T-helper 1 cell treated with Interleukin-12 subunit alpha and Interleukin-12 subunit beta and Interleukin-4 antibody, amounts not matched to agents 30 μg/mL and 1 μg/mL, for 36 hours (primary cell): ENCODE measurements around the gene SCMH1.

Experiments
- H3K27ac Mint-ChIP-seq: one replicate; pipeline ENCODE4 v1.8.0; 2021; ENCODE audit warnings: mild to moderate bottlenecking, mixed read lengths
- H3K27me3 Mint-ChIP-seq: one replicate; pipeline ENCODE4 v1.8.0; 2021; ENCODE audit warnings: low read depth, mixed read lengths
- H3K36me3 Mint-ChIP-seq: one replicate; pipeline ENCODE4 v1.8.0; 2021; ENCODE audit warnings: low read depth, mixed read lengths
- H3K4me1 Mint-ChIP-seq: one replicate; pipeline ENCODE4 v1.8.0; 2021; ENCODE audit warnings: low read depth, mixed read lengths
- H3K4me3 Mint-ChIP-seq: one replicate; pipeline ENCODE4 v1.8.0; 2021; ENCODE audit warnings: mild to moderate bottlenecking, moderate library complexity, mixed read lengths
- H3K9me3 Mint-ChIP-seq: one replicate; pipeline ENCODE4 v1.8.0; 2021; ENCODE audit warnings: mixed read lengths

Gene SCMH1

GRCh38 chr1:40997096-40997495, 245.0 kb downstream of the SCMH1 start:
- Mint-ChIP-seq H3K4me3 (no peak overlapping the region), H3K36me3 (peaks cover 57% of the 10 kb centered on the region), H3K27me3 (no peaks in the 10 kb centered on the region), H3K4me1 (peaks cover 8% of the 10 kb centered on the region), H3K27ac (no peak overlapping the region), H3K9me3 (no peaks in the 10 kb centered on the region)

DNA sequence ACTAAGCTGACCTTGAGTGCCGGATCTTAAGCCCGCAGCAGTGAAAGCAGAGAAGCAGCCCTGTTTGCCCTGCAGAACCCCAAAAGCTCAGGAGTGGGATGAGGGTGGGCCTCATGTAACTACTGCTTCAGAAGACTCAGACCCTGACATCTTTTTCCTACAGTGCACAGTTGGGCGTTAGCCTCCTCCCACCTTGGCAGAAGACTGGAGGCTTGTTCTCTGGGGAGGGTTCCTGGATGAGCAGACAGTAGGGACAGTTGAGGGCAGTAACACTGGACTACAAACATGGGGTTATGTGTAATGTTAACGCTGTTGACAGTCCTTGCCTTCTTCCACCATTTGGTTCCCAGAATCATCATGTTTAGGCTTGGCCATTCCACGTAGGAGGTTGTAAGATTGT, 253.0 kb downstream of the SCMH1 start:
- peaks cover 13% of the 10 kb centered on the region for H3K4me1 Mint-ChIP-seq
- H3K27ac Mint-ChIP-seq = no peak overlapping the region
- H3K4me3 Mint-ChIP-seq = no peak overlapping the region
- H3K36me3 Mint-ChIP-seq = peaks cover 59% of the 10 kb centered on the region
- no peaks in the 10 kb centered on the region for H3K9me3 Mint-ChIP-seq
- H3K27me3 Mint-ChIP-seq = no peaks in the 10 kb centered on the region

DNA sequence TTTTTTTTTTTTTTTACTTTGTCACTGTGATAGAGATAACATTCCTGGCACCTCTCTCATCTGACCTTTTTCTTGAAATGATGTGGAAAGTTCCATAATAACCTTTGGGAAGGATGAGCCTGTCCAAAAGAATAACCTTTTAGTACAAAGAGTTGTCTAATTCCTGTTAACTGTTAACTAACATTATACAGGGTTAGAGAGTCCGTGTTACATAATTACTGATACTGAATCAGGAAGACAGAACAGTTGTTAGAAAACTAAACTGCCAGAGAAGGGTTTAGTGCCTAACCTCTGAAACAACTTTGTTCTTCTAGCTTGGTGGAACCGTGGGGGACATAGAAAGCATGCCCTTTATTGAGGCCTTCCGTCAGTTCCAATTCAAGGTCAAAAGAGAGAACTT, 253.8 kb downstream of the SCMH1 start:
- H3K4me3 Mint-ChIP-seq = no peak overlapping the region
- H3K36me3 Mint-ChIP-seq = peaks cover 58% of the 10 kb centered on the region
- no peaks in the 10 kb centered on the region for H3K9me3 Mint-ChIP-seq
- H3K27ac Mint-ChIP-seq = no peak overlapping the region
- H3K4me1 Mint-ChIP-seq = peaks cover 19% of the 10 kb centered on the region
- no peaks in the 10 kb centered on the region for H3K27me3 Mint-ChIP-seq

- Mint-ChIP-seq H3K27me3 (no peaks in the 10 kb centered on the region), H3K4me3 (no peak overlapping the region), H3K36me3 (peaks cover 60% of the 10 kb centered on the region)
These were observed 254.4 kb downstream of the SCMH1 start for GRCh38 chr1:40987439-40988276.

GRCh38 chr1:40986956-40987355, 255.2 kb downstream of the SCMH1 start:
- Mint-ChIP-seq H3K9me3 (no peaks in the 10 kb centered on the region), H3K36me3 (peaks cover 57% of the 10 kb centered on the region), H3K4me3 (no peak overlapping the region), H3K27ac (no peak overlapping the region), H3K27me3 (no peaks in the 10 kb centered on the region), H3K4me1 (peaks cover 22% of the 10 kb centered on the region)

More at GRCh38 chr1:40987439-40988276, 254.4 kb downstream of the SCMH1 start:
- H3K4me1 Mint-ChIP-seq = peaks cover 21% of the 10 kb centered on the region
- H3K9me3 Mint-ChIP-seq = no peaks in the 10 kb centered on the region
- H3K27ac Mint-ChIP-seq = no peak overlapping the region

DNA sequence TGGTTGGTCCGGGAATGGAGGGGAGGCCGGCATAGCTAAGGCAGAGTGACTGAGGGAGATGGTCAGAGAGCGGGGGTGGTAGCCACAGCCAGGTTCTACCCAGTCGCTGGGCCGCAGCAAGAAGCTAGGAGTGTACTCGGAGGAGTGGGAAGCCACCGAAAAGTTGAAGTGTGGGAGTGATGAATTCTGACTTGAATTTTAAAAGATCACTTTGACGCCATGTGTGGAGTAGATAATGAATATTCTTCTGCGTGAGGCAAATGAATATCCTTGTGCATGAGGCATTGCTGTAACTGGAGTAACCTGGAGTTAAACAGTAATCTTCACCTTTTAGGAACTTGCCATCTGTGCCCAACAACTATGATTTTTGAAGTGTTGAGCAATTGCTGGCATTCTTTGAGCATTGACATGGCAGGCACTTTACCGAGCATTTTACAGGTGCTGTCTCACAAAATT, 255.8 kb downstream of the SCMH1 start:
- Mint-ChIP-seq H3K27me3 (no peaks in the 10 kb centered on the region), H3K9me3 (no peaks in the 10 kb centered on the region), H3K27ac (peak overlapping the region; percentile 12), H3K36me3 (peaks cover 51% of the 10 kb centered on the region), H3K4me3 (no peak overlapping the region), H3K4me1 (peaks cover 23% of the 10 kb centered on the region)

- H3K27ac Mint-ChIP-seq = peak overlapping the region; percentile 12
- H3K4me1 Mint-ChIP-seq = peaks cover 28% of the 10 kb centered on the region
These were observed 256.2 kb downstream of the SCMH1 start for GRCh38 chr1:40985875-40986274.

DNA sequence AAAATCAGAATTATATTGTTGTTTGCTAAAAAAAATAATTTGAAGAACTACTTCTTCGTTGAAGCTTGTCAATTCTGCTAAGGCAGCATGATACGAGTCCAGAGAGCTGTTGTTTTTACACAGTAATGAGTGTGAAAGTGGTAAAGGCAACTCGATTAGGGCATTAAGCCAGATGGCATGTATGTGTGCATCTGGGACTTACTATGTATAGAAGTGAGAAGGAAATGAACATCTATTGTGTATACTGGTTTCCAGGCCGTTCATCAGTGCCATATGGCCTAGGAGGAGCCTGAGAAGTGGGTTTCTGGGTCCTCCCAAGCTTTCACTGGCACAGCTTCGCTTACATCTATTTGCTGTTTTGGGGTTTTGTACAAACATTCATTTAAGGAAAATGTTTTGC, 256.9 kb downstream of the SCMH1 start:
- Mint-ChIP-seq H3K27me3 (no peaks in the 10 kb centered on the region), H3K4me1 (peaks cover 32% of the 10 kb centered on the region), H3K9me3 (no peaks in the 10 kb centered on the region), H3K4me3 (no peak overlapping the region), H3K36me3 (peaks cover 48% of the 10 kb centered on the region), H3K27ac (no peak overlapping the region)

More at GRCh38 chr1:40985875-40986274, 256.2 kb downstream of the SCMH1 start:
- Mint-ChIP-seq H3K36me3 (peaks cover 49% of the 10 kb centered on the region), H3K27me3 (no peaks in the 10 kb centered on the region), H3K9me3 (no peaks in the 10 kb centered on the region), H3K4me3 (no peak overlapping the region)

DNA sequence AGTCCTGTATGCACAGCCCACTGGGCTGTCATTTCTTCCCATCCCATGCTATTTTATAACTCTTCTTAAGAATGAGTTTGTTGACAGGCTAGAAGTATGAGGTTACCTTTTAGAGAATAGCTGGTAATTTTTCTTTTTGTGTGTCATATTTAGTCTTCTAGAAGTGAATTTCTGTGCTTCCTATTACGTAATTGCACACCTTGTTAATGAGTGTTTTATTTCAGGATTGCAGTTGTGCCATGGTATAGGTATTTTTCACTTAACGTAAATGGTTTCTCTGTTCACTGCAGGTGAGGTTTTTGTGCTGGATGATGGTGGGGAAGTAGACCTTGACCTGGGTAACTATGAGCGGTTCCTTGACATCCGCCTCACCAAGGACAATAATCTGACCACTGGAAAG, 257.6 kb downstream of the SCMH1 start:
- H3K4me1 Mint-ChIP-seq = peaks cover 32% of the 10 kb centered on the region
- H3K4me3 Mint-ChIP-seq = no peak overlapping the region
- H3K27ac Mint-ChIP-seq = no peak overlapping the region
- H3K36me3 Mint-ChIP-seq = peaks cover 46% of the 10 kb centered on the region
- no peaks in the 10 kb centered on the region for H3K27me3 Mint-ChIP-seq
- H3K9me3 Mint-ChIP-seq = no peaks in the 10 kb centered on the region

- no peak overlapping the region for H3K4me3 Mint-ChIP-seq
- H3K4me1 Mint-ChIP-seq = peaks cover 32% of the 10 kb centered on the region
- H3K9me3 Mint-ChIP-seq = no peaks in the 10 kb centered on the region
- H3K36me3 Mint-ChIP-seq = peaks cover 42% of the 10 kb centered on the region
- no peaks in the 10 kb centered on the region for H3K27me3 Mint-ChIP-seq
- H3K27ac Mint-ChIP-seq = peak overlapping the region; percentile 67
These were observed 258.0 kb downstream of the SCMH1 start for GRCh38 chr1:40984066-40984465.

GRCh38 chr1:40983286-40983685, 258.8 kb downstream of the SCMH1 start:
- Mint-ChIP-seq H3K4me3 (no peak overlapping the region), H3K27ac (no peak overlapping the region), H3K36me3 (peaks cover 34% of the 10 kb centered on the region), H3K27me3 (no peaks in the 10 kb centered on the region), H3K9me3 (no peaks in the 10 kb centered on the region), H3K4me1 (peaks cover 34% of the 10 kb centered on the region)

GRCh38 chr1:40982721-40983120, 259.4 kb downstream of the SCMH1 start:
- Mint-ChIP-seq H3K36me3 (peaks cover 33% of the 10 kb centered on the region), H3K27ac (no peak overlapping the region), H3K9me3 (no peaks in the 10 kb centered on the region), H3K4me3 (no peak overlapping the region), H3K27me3 (no peaks in the 10 kb centered on the region), H3K4me1 (peaks cover 34% of the 10 kb centered on the region)

DNA sequence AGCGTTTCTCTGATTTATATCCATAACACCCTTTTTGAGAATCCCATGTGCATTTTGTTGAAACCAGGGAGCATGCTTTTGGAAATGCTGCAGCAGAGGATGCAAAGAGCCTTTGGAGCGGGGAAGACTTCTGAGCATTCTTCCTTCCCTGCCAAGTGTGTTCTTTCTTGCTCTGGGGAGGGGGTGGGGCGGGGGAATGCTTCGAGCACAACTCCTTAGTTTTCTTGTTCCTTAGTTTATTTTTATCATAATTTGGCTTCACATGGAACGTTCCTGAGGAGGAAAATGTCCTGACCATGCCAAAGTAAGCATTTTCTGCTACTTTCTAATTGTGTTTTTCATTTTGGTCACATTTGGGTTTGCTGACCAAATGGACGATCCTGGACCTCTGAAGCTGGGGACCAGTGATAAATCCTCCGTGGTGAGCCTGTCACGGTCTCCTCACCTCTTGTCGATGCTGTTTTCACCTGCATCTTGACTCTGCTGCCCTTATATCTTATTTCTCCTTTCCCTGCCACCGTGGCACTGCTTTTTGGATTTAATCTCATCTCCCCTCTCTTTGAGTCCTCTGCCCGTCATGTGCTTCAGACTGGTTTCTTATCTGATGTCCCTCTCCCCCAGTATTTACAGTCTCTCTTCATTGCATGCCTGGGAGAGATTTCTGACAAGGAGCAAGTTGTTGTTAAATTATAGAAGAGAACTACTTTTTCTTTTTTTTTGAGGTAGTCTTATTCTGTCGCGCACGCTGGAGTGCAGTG, 260.2 kb downstream of the SCMH1 start:
- Mint-ChIP-seq H3K4me3 (peak overlapping the region; percentile 69), H3K27me3 (no peaks in the 10 kb centered on the region), H3K4me1 (peaks cover 37% of the 10 kb centered on the region), H3K27ac (peak overlapping the region; percentile 61), H3K36me3 (peaks cover 27% of the 10 kb centered on the region), H3K9me3 (no peaks in the 10 kb centered on the region)

DNA sequence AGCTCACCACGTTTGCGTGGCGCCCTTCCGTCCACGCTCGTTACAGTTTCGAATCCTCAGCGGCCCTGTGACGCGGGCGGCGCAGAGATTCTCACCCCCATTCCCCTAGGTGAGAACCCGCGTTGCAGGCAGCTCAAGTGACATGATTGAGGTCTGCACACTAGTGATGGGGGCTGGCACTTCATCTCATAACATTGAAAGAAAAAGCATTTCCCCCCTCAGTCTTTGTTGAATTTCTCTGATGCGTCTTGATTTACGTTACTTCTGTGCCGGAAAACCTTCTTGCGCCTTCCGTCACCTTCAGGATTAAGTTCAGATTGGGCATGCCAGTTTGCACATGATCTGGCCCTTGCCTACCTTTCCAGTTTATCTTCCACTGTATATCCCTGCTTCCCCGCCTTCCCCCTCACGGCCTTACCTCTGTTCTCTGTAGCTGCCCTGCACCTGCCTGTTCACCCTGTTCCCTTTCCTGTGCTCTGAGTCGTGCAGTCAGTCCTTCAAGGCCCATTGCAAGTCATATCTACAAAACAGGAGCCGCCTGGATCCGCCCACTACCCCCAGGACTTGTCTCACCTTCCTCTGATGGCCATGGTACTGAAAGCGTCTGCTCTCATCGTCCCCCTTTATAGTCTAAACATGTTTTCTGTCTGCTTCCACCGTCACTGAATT, 261.5 kb downstream of the SCMH1 start:
- peaks cover 22% of the 10 kb centered on the region for H3K36me3 Mint-ChIP-seq

More for the DNA sequence above, 261.5 kb downstream of the SCMH1 start:
- H3K27me3 Mint-ChIP-seq = no peaks in the 10 kb centered on the region
- peaks cover 37% of the 10 kb centered on the region for H3K4me1 Mint-ChIP-seq
- peak overlapping the region; percentile 91 for H3K27ac Mint-ChIP-seq
- H3K4me3 Mint-ChIP-seq = peak overlapping the region; percentile 94
- no peaks in the 10 kb centered on the region for H3K9me3 Mint-ChIP-seq
